ENCODE measurements around the gene VEZT. TPM values are rescaled to one million over a fixed set of nuclear protein-coding genes. Genes with fewer than 3 reads are reported as not detected.
"Not testable (repeated sequence)": the region's sequence is repeated elsewhere in the genome, so short reads cannot be mapped to it uniquely, and the experiment has no call there.

The VEZT gene
- total and polyA plus RNA-seq, 10 of the 15 experiments (the other 5 are each of a cell fraction or from before 2014, with no cell fraction given) = 32.8 to 134 (median 66.2) TPM

- intact Hi-C loops (cut with micrococcal nuclease; ENCODE audit: unreplicated experiment) = no loop called here
- no peaks in the 10 kb centered on the region for H3K36me3 ChIP-seq (ENCODE audit: control insufficient read depth in 2 of 2, insufficient read depth in 2 of 2, low read length in 1 of 2)
- H4K20me1 ChIP-seq (ENCODE audit: control insufficient read depth, insufficient read depth) = no peaks in the 10 kb centered on the region
- no peak for FAIRE-seq
- SMC1A ChIA-PET (ENCODE audit: uncharacterized antibody, unreplicated experiment) = no interaction called here
- H3K4me3 ChIP-seq = no peak overlapping the region
- no peak overlapping the region for H3K4me2 ChIP-seq (ENCODE audit: control insufficient read depth, insufficient read depth)
- DNase-seq (ENCODE audit: low read depth, low spot score) = no peak
- no peaks in the 10 kb centered on the region for H3K79me2 ChIP-seq (ENCODE audit: control insufficient read depth, insufficient read depth, low read length)
- no peaks in the 10 kb centered on the region for H3K9me3 ChIP-seq (replicated peaks; ENCODE audit: control insufficient read depth, insufficient read depth, low read length)
- TF ChIP-seq ZNF384 (IDR thresholded peaks at IDR 0.05; ENCODE audit: borderline replicate concordance, low read depth, low read length) (no peak), ATF2 (IDR thresholded peaks at IDR 0.05; ENCODE audit: low read length) (no peak), ZZZ3 (IDR thresholded peaks at IDR 0.05; ENCODE audit: control insufficient read depth, insufficient read length, low read depth) (no peak), USF2 (IDR thresholded peaks at IDR 0.05; ENCODE audit: borderline replicate concordance, low read depth, low read length) (no peak), MXI1 (IDR thresholded peaks at IDR 0.05; ENCODE audit: low read depth, low read length) (no peak), NR2C1 (IDR thresholded peaks at IDR 0.05) (no peak), FOXM1 (IDR thresholded peaks at IDR 0.05; ENCODE audit: low read depth, low read length) (no peak), IRF3 (IDR thresholded peaks at IDR 0.05) (no peak)
- TF ChIP-seq, protein P1, sequence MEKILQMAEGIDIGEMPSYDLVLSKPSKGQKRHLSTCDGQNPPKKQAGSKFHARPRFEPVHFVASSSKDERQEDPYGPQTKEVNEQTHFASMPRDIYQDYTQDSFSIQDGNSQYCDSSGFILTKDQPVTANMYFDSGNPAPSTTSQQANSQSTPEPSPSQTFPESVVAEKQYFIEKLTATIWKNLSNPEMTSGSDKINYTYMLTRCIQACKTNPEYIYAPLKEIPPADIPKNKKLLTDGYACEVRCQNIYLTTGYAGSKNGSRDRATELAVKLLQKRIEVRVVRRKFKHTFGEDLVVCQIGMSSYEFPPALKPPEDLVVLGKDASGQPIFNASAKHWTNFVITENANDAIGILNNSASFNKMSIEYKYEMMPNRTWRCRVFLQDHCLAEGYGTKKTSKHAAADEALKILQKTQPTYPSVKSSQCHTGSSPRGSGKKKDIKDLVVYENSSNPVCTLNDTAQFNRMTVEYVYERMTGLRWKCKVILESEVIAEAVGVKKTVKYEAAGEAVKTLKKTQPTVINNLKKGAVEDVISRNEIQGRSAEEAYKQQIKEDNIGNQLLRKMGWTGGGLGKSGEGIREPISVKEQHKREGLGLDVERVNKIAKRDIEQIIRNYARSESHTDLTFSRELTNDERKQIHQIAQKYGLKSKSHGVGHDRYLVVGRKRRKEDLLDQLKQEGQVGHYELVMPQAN (conservative IDR thresholded peaks at IDR 0.05) = no peak
- H2AFZ ChIP-seq (ENCODE audit: control insufficient read depth, low read depth, low read length) = no peak overlapping the region
- CTCF ChIA-PET = no interaction called here
- no peak overlapping the region for H3K27ac ChIP-seq (ENCODE audit: control insufficient read depth, insufficient read depth)
- H3K9ac ChIP-seq (ENCODE audit: control insufficient read depth, insufficient read depth, low read length) = no peak overlapping the region
- H3K27me3 ChIP-seq (replicated peaks in 1 of 2; ENCODE audit: control insufficient read depth in 2 of 2, insufficient read depth in 2 of 2, low read length in 1 of 2) = no peaks in the 10 kb centered on the region
- no TSS peak for BruUV-seq (replicated peaks)
- in situ Hi-C loops (cut with MboI) = no loop called here
- H3K4me1 ChIP-seq (ENCODE audit: control insufficient read depth, insufficient read depth, low read length) = no peaks in the 10 kb centered on the region
- POLR2A ChIA-PET = no interaction called here
- RAD21 ChIA-PET (ENCODE audit: unreplicated experiment) = no interaction called here
- no peak for ATAC-seq
Measured at GRCh38 chr12:95323212-95323611, 105.6 kb downstream of the VEZT start.

- H2AFZ ChIP-seq (ENCODE audit: control insufficient read depth, low read depth, low read length); SMC1A ChIA-PET (ENCODE audit: uncharacterized antibody, unreplicated experiment); intact Hi-C loops (cut with micrococcal nuclease; ENCODE audit: unreplicated experiment); H3K4me1 ChIP-seq (ENCODE audit: control insufficient read depth, insufficient read depth, low read length); H3K27me3 ChIP-seq (replicated peaks in 1 of 2; ENCODE audit: control insufficient read depth in 2 of 2, insufficient read depth in 2 of 2, low read length in 1 of 2); H4K20me1 ChIP-seq (ENCODE audit: control insufficient read depth, insufficient read depth); BruUV-seq (replicated peaks); H3K36me3 ChIP-seq (ENCODE audit: control insufficient read depth in 2 of 2, insufficient read depth in 2 of 2, low read length in 1 of 2); H3K79me2 ChIP-seq (ENCODE audit: control insufficient read depth, insufficient read depth, low read length); H3K27ac ChIP-seq (ENCODE audit: control insufficient read depth, insufficient read depth); H3K9ac ChIP-seq (ENCODE audit: control insufficient read depth, insufficient read depth, low read length); H3K4me3 ChIP-seq; H3K9me3 ChIP-seq (replicated peaks; ENCODE audit: control insufficient read depth, insufficient read depth, low read length); ATAC-seq; H3K4me2 ChIP-seq (ENCODE audit: control insufficient read depth, insufficient read depth); in situ Hi-C loops (cut with MboI); FAIRE-seq; RAD21 ChIA-PET (ENCODE audit: unreplicated experiment); DNase-seq (ENCODE audit: low read depth, low spot score): not testable (repeated sequence)
- POLR2A ChIA-PET = interaction anchor here (0.6 kb wide), 1 partner anchor 137 kb away, joined by 3 read pairs; no protein-coding TSS in a partner anchor
- WGBS (ENCODE audit: insufficient coverage, insufficient replicate concordance, low lambda C conversion rate, missing lambda C conversion rate) = 45% methylated on average over 7 of the region's 7 CpGs
- CTCF ChIA-PET = interaction anchor here (0.5 kb wide), 1 partner anchor 300 kb away, joined by 3 read pairs; no protein-coding TSS in a partner anchor
Measured at GRCh38 chr12:95324246-95324645, 106.6 kb downstream of the VEZT start.
